HCT116 (cell line): Measurements from ENCODE around the gene PEF1. TPM values are rescaled to one million over a fixed set of nuclear protein-coding genes. Genes with fewer than 3 reads are reported as not detected.

Experiments
- ATAC-seq: fragments of 200-7000 bp; cut with Tn5 transposase; 2 replicates; pipeline ENCODE4 v1.9.1; 2020; ENCODE audit warnings: mild to moderate bottlenecking, moderate library complexity
- BruUV-seq: library from RNA; stranded (reverse); fragments of 400-500 nt; replicated peaks from 2 replicates; lab custom pipeline; 2021; lab: Mats Ljungman, UMichigan
- CTCF ChIA-PET: fragments of 300-600 bp; sonication (Branson Sonifier 250); formaldehyde crosslinking; loops from one replicate; lab custom pipeline; 2021; ENCODE audit warnings: antibody characterized with exemption; lab: Charles Lee
- POLR2A ChIA-PET: fragments of 300-600, 350-600 bp; sonication (Branson Sonifier 250); formaldehyde crosslinking; loops from one replicate; lab custom pipeline; 2021; ENCODE audit warnings: antibody characterized with exemption; lab: Charles Lee
- RAD21 ChIA-PET, 2 experiments: fragments of 300-600 bp; sonication (Branson Sonifier 250); formaldehyde crosslinking; loops; one replicate each; lab custom pipeline; 2023; ENCODE audit warnings: low total read pairs in 2 of 2; ENCODE audit not compliant: uncharacterized antibody in 2 of 2, unreplicated experiment in 2 of 2, low non-redundant PET in 1 of 2; lab: Charles Lee
- DNase-seq: peaks from one replicate; pipeline ENCODE4 v3.0.0-alpha.2; 2010; ENCODE audit warnings: low read depth, low spot score
- H2AFZ ChIP-seq: fragments of 200-600 bp; shearing (Covaris generic), sonication (generic); 2 replicates; pipeline ENCODE4 v1.6.1; 2017; ENCODE audit warnings: low read depth, mixed run types, mixed read lengths, antibody characterized with exemption, low read length; ENCODE audit not compliant: poor library complexity, severe bottlenecking
- H3K27ac ChIP-seq: 2 replicates; pipeline ENCODE4 v1.5.1; 2012; ENCODE audit warnings: low read depth, low read length
- H3K27me3 ChIP-seq: fragments of 200-600 bp; sonication (generic); 2 replicates; pipeline ENCODE4 v1.6.1; 2016; ENCODE audit warnings: mixed run types, low read length, mixed read lengths; ENCODE audit not compliant: insufficient read depth
- H3K36me3 ChIP-seq, 2 experiments: fragments of 200-500 bp in 1 of 2; fragments of 200-600 bp in 1 of 2; sonication (Bioruptor generic) in 1 of 2; sonication (generic) in 1 of 2; 2 replicates each; pipeline versions ENCODE4 v1.5.1 to v1.6.1; 2014 to 2016; ENCODE audit warnings: low read length in 2 of 2, inconsistent platforms in 1 of 2, mixed read lengths in 1 of 2, mixed run types in 1 of 2; ENCODE audit not compliant: insufficient read depth in 2 of 2, control insufficient read depth in 1 of 2
- H3K4me1 ChIP-seq, 2 experiments: fragments of 200-600 bp in 1 of 2; sonication (generic) in 1 of 2; 2 replicates each; pipeline versions ENCODE4 v1.5.1 to v1.6.1; 2012 to 2017; ENCODE audit warnings: low read length in 2 of 2, inconsistent platforms in 1 of 2, mild to moderate bottlenecking in 1 of 2, mixed read lengths in 1 of 2, mixed run types in 1 of 2, moderate library complexity in 1 of 2; ENCODE audit not compliant: insufficient read depth in 2 of 2, control insufficient read depth in 1 of 2
- H3K4me2 ChIP-seq: fragments of 200-600 bp; sonication (generic); 2 replicates; pipeline ENCODE4 v1.6.1; 2017; ENCODE audit warnings: mixed run types, low read length, mixed read lengths
- H3K4me3 ChIP-seq, 2 experiments: fragments of 200-600 bp in 1 of 2; sonication (generic) in 1 of 2; replicated peaks in 1 of 2; 2 replicates each; pipeline ENCODE4 v1.5.1; 2011 to 2016; ENCODE audit warnings: low read length in 2 of 2, control low read depth in 1 of 2, low read depth in 1 of 2, mild to moderate bottlenecking in 1 of 2, mixed read lengths in 1 of 2, mixed run types in 1 of 2
- H3K79me2 ChIP-seq: fragments of 200-600 bp; sonication (generic); 2 replicates; pipeline ENCODE4 v1.6.1; 2017; ENCODE audit warnings: mild to moderate bottlenecking, mixed run types, low read length, moderate library complexity, mixed read lengths; ENCODE audit not compliant: insufficient read depth
- H3K9ac ChIP-seq: fragments of 200-600 bp; sonication (generic); 2 replicates; pipeline ENCODE4 v1.6.1; 2016; ENCODE audit warnings: low read length, mixed read lengths
- H3K9me2 ChIP-seq: fragments of 200-600 bp; sonication (generic), shearing (Covaris generic); 2 replicates; pipeline ENCODE4 v1.6.1; 2017; ENCODE audit warnings: mixed run types, mild to moderate bottlenecking, moderate library complexity; ENCODE audit not compliant: insufficient read depth
- H3K9me3 ChIP-seq, 2 experiments: fragments of 200-500 bp in 1 of 2; fragments of 200-600 bp in 1 of 2; sonication (Bioruptor generic) in 1 of 2; sonication (generic) in 1 of 2; 2 replicates each; pipeline ENCODE4 v1.6.1; 2014 to 2017; ENCODE audit warnings: low read length in 2 of 2, mixed read lengths in 2 of 2, inconsistent platforms in 1 of 2, low read depth in 1 of 2, mild to moderate bottlenecking in 1 of 2, mixed run types in 1 of 2, moderate library complexity in 1 of 2; ENCODE audit not compliant: control insufficient read depth in 1 of 2, insufficient read depth in 1 of 2
- H4K20me1 ChIP-seq: fragments of 200-600 bp; sonication (generic), shearing (Covaris generic); 2 replicates; pipeline ENCODE4 v1.6.1; 2017; ENCODE audit warnings: mixed run types, mild to moderate bottlenecking, moderate library complexity; ENCODE audit not compliant: insufficient read depth
- CEBPB ChIP-seq: IDR thresholded peaks from 2 replicates; pipeline ENCODE4 v1.6.1; 2012; ENCODE audit warnings: low read depth
- EGR1 ChIP-seq: IDR thresholded peaks from 2 replicates; pipeline ENCODE4 v1.6.1; 2012; ENCODE audit warnings: low read depth
- EZH2phosphoT487 ChIP-seq: fragments of 200-600 bp; IDR thresholded peaks from 2 replicates; pipeline ENCODE4 v1.6.1; 2018; ENCODE audit warnings: antibody characterized with exemption, borderline replicate concordance
- FOSL1 ChIP-seq: IDR thresholded peaks from 2 replicates; pipeline ENCODE4 v1.6.1; 2012; ENCODE audit warnings: low read depth
- RAD21 ChIP-seq: IDR thresholded peaks from 2 replicates; pipeline ENCODE4 v1.6.1; 2012; ENCODE audit warnings: low read depth, mild to moderate bottlenecking
- TCF7L2 ChIP-seq: IDR thresholded peaks from 2 replicates; pipeline ENCODE4 v1.7.0; 2011; ENCODE audit warnings: borderline replicate concordance, inconsistent platforms; ENCODE audit not compliant: insufficient read depth, insufficient read length; ENCODE audit errors: extremely low read depth
- intact Hi-C: fragments of 100-400 bp; cut with micrococcal nuclease; formaldehyde crosslinking; loops from 2 replicates; pipeline ENCODE4 v1.10.0; 2022
- total RNA-seq: library from RNA; stranded (reverse); gene quantifications from one replicate; pipeline ENCODE4 v1.2.1, GENCODE V29; 2021; ENCODE audit not compliant: unreplicated experiment
- TF ChIP-seq, protein P1 (sequence below): IDR thresholded peaks from 2 replicates; pipeline ENCODE4 v1.6.1; 2012; ENCODE audit warnings: low read depth
- TF ChIP-seq, protein P2 (sequence below): IDR thresholded peaks from 2 replicates; pipeline ENCODE4 v1.6.1; 2012

PEF1 gene
- total RNA-seq, 1 experiment from 2014 or later, result 37.6 TPM

DNA sequence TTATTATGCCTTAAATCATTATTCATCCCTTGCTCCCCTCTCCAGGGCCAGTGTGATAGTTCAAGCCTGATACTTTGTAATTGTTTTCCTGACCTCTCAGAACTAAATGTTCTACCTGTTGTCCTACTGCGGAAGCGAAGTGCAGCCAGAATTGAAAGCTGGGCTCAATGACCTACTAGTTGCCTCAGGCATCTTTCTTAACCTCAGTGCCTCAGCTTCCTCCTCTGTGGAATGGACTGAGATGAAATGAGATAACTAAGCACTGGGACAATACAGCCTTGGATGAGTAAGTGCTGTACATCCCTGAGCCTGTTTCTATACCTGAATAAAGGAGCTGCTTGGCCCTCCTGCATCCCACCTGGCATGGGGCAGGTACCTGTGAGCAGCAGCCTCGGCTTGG lies 32.7 kb upstream of the PEF1 start:
- no peaks in the 10 kb centered on the region for H3K9me2 ChIP-seq
- no peaks in the 10 kb centered on the region for H4K20me1 ChIP-seq
- DNase-seq (no peak), ATAC-seq (no peak)
- no TSS peak for BruUV-seq
- H2AFZ ChIP-seq, result no peak overlapping the region
- ChIA-PET RAD21 (no interaction called here), CTCF (no interaction called here), POLR2A (no interaction called here)
- H3K9me3 ChIP-seq, result no peaks in the 10 kb centered on the region
- H3K4me1 ChIP-seq, result no peaks in the 10 kb centered on the region
- H3K27me3 ChIP-seq, result no peaks in the 10 kb centered on the region
- no peak overlapping the region for H3K4me2 ChIP-seq
- no peak overlapping the region for H3K27ac ChIP-seq
- no peak overlapping the region for H3K9ac ChIP-seq
- H3K36me3 ChIP-seq, result no peaks in the 10 kb centered on the region
- no peaks in the 10 kb centered on the region for H3K79me2 ChIP-seq
- TF ChIP-seq, protein P1, sequence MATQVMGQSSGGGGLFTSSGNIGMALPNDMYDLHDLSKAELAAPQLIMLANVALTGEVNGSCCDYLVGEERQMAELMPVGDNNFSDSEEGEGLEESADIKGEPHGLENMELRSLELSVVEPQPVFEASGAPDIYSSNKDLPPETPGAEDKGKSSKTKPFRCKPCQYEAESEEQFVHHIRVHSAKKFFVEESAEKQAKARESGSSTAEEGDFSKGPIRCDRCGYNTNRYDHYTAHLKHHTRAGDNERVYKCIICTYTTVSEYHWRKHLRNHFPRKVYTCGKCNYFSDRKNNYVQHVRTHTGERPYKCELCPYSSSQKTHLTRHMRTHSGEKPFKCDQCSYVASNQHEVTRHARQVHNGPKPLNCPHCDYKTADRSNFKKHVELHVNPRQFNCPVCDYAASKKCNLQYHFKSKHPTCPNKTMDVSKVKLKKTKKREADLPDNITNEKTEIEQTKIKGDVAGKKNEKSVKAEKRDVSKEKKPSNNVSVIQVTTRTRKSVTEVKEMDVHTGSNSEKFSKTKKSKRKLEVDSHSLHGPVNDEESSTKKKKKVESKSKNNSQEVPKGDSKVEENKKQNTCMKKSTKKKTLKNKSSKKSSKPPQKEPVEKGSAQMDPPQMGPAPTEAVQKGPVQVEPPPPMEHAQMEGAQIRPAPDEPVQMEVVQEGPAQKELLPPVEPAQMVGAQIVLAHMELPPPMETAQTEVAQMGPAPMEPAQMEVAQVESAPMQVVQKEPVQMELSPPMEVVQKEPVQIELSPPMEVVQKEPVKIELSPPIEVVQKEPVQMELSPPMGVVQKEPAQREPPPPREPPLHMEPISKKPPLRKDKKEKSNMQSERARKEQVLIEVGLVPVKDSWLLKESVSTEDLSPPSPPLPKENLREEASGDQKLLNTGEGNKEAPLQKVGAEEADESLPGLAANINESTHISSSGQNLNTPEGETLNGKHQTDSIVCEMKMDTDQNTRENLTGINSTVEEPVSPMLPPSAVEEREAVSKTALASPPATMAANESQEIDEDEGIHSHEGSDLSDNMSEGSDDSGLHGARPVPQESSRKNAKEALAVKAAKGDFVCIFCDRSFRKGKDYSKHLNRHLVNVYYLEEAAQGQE, result no peak
- TF ChIP-seq EGR1 (no peak), CEBPB (no peak), FOSL1 (no peak), TCF7L2 (no peak), RAD21 (no peak), EZH2phosphoT487 (no peak)
- TF ChIP-seq, protein P2, sequence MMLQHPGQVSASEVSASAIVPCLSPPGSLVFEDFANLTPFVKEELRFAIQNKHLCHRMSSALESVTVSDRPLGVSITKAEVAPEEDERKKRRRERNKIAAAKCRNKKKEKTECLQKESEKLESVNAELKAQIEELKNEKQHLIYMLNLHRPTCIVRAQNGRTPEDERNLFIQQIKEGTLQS, result no peak
- H3K4me3 ChIP-seq, result no peak overlapping the region
- intact Hi-C loops, result no loop called here
